AG09309 (cell line): ENCODE measurements around the gene RC3H2.
"Not testable (repeated sequence)": the region's sequence is repeated elsewhere in the genome, so short reads cannot be mapped to it uniquely, and the experiment has no call there.

Experiments
- DNase-seq: peaks from one replicate; pipeline ENCODE4 v3.0.0-alpha.2; 2010; ENCODE audit warnings: low read depth
- H3K4me3 ChIP-seq: 2 replicates; pipeline ENCODE4 v1.5.1; 2011; ENCODE audit warnings: mild to moderate bottlenecking, low read depth, low read length, moderate library complexity; ENCODE audit not compliant: control insufficient read depth
- CTCF ChIP-seq: IDR thresholded peaks from 2 replicates; pipeline ENCODE4 v1.5.1; 2011; ENCODE audit warnings: mild to moderate bottlenecking, low read depth, low read length, inconsistent platforms; ENCODE audit not compliant: insufficient read depth, control insufficient read depth; ENCODE audit errors: missing control alignments

RC3H2 gene

GRCh38 chr9:122845116-122845515 lies 60.0 kb downstream of the RC3H2 start:
- DNase-seq, result no peak
- TF ChIP-seq CTCF, result no peak
- no peak overlapping the region for H3K4me3 ChIP-seq

GRCh38 chr9:122844137-122844536 lies 61.0 kb downstream of the RC3H2 start:
- TF ChIP-seq CTCF, result no peak
- no peak for DNase-seq
- no peak overlapping the region for H3K4me3 ChIP-seq

GRCh38 chr9:122841501-122841900 lies 63.7 kb downstream of the RC3H2 start:
- H3K4me3 ChIP-seq, result no peak overlapping the region
- no peak for DNase-seq
- TF ChIP-seq CTCF, result no peak

GRCh38 chr9:122838441-122838840 lies 66.7 kb downstream of the RC3H2 start:
- not testable (repeated sequence) for H3K4me3 ChIP-seq, DNase-seq

- no peak overlapping the region for H3K4me3 ChIP-seq
- TF ChIP-seq CTCF, result no peak
- DNase-seq, result no peak
Measured at GRCh38 chr9:122837266-122837850, 67.8 kb downstream of the RC3H2 start.

GRCh38 chr9:122835313-122835731 lies 69.8 kb downstream of the RC3H2 start:
- no peak overlapping the region for H3K4me3 ChIP-seq
- TF ChIP-seq CTCF, result no peak
- no peak for DNase-seq

- no peak for TF ChIP-seq CTCF
- no peak for DNase-seq
- no peak overlapping the region for H3K4me3 ChIP-seq
Measured at GRCh38 chr9:122832194-122832593, 73.0 kb downstream of the RC3H2 start.

- DNase-seq, result not testable (repeated sequence)
- peak overlapping the region; percentile 91 for H3K4me3 ChIP-seq
Measured at GRCh38 chr9:122828965-122829284, 76.2 kb downstream of the RC3H2 start.
